ENCODE measurements around the gene FBXL20. TPM values are rescaled to one million over a fixed set of nuclear protein-coding genes. Genes with fewer than 3 reads are reported as not detected.
"Not testable (repeated sequence)": the region's sequence is repeated elsewhere in the genome, so short reads cannot be mapped to it uniquely, and the experiment has no call there.

FBXL20 gene
- total and polyA plus RNA-seq, 2 donors (not counting 1 experiment from before 2014, with no cell fraction given): 7.6 to 14.5 TPM

GRCh38 chr17:39335704-39336223 is 65.7 kb downstream of the FBXL20 start:
- no peak for TF ChIP-seq EZH2 (IDR thresholded peaks at IDR 0.05; ENCODE audit: low read length, missing control alignments)
- TF ChIP-seq, protein P1, sequence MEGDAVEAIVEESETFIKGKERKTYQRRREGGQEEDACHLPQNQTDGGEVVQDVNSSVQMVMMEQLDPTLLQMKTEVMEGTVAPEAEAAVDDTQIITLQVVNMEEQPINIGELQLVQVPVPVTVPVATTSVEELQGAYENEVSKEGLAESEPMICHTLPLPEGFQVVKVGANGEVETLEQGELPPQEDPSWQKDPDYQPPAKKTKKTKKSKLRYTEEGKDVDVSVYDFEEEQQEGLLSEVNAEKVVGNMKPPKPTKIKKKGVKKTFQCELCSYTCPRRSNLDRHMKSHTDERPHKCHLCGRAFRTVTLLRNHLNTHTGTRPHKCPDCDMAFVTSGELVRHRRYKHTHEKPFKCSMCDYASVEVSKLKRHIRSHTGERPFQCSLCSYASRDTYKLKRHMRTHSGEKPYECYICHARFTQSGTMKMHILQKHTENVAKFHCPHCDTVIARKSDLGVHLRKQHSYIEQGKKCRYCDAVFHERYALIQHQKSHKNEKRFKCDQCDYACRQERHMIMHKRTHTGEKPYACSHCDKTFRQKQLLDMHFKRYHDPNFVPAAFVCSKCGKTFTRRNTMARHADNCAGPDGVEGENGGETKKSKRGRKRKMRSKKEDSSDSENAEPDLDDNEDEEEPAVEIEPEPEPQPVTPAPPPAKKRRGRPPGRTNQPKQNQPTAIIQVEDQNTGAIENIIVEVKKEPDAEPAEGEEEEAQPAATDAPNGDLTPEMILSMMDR (conservative IDR thresholded peaks at IDR 0.05 in 1 of 2, IDR thresholded peaks at IDR 0.05 in 1 of 2; ENCODE audit: low read depth in 1 of 2, low read length in 2 of 2): no peak
- Histone ChIP-seq H3K4me1 (ENCODE audit: control insufficient read depth, extremely low read depth, insufficient read depth, low read length) (no peaks in the 10 kb centered on the region), H3K4me2 (ENCODE audit: extremely low read depth, insufficient read depth, low read length) (no peak overlapping the region), H4K20me1 (ENCODE audit: control insufficient read depth, extremely low read depth, insufficient read depth, low read length) (no peaks in the 10 kb centered on the region), H3K79me2 (ENCODE audit: control insufficient read depth, insufficient read depth, low read length) (no peaks in the 10 kb centered on the region), H2AFZ (ENCODE audit: low read length) (no peak overlapping the region), H3K27me3 (ENCODE audit: control insufficient read depth, insufficient read depth, low read length) (no peaks in the 10 kb centered on the region), H3K4me3 (replicated peaks in 1 of 4; ENCODE audit: control extremely low read depth in 1 of 4, insufficient read depth in 1 of 4, low read depth in 3 of 4, low read length in 4 of 4) (no peak overlapping the region), H3K36me3 (ENCODE audit: control insufficient read depth, insufficient read depth, low read length) (no peaks in the 10 kb centered on the region), H3K9me3 (ENCODE audit: control insufficient read depth, insufficient read depth, low read depth, low read length) (no peaks in the 10 kb centered on the region), H3K27ac (ENCODE audit: insufficient read depth, low read length) (no peak overlapping the region), H3K9ac (ENCODE audit: insufficient read depth, low read length) (no peak overlapping the region)
- DNase-seq (ENCODE audit: low read depth in 2 of 2): no peak

- not testable (repeated sequence) for H3K4me2 ChIP-seq (ENCODE audit: extremely low read depth, insufficient read depth, low read length); H3K79me2 ChIP-seq (ENCODE audit: control insufficient read depth, insufficient read depth, low read length); H3K4me1 ChIP-seq (ENCODE audit: control insufficient read depth, extremely low read depth, insufficient read depth, low read length); H3K36me3 ChIP-seq (ENCODE audit: control insufficient read depth, insufficient read depth, low read length); H3K9me3 ChIP-seq (ENCODE audit: control insufficient read depth, insufficient read depth, low read depth, low read length); H3K27me3 ChIP-seq (ENCODE audit: control insufficient read depth, insufficient read depth, low read length); H2AFZ ChIP-seq (ENCODE audit: low read length); H4K20me1 ChIP-seq (ENCODE audit: control insufficient read depth, extremely low read depth, insufficient read depth, low read length); DNase-seq (ENCODE audit: low read depth in 2 of 2); H3K4me3 ChIP-seq (replicated peaks in 1 of 4; ENCODE audit: control extremely low read depth in 1 of 4, insufficient read depth in 1 of 4, low read depth in 3 of 4, low read length in 4 of 4); H3K27ac ChIP-seq (ENCODE audit: insufficient read depth, low read length); H3K9ac ChIP-seq (ENCODE audit: insufficient read depth, low read length)
Measured at GRCh38 chr17:39334008-39334744, 67.2 kb downstream of the FBXL20 start.

DNA sequence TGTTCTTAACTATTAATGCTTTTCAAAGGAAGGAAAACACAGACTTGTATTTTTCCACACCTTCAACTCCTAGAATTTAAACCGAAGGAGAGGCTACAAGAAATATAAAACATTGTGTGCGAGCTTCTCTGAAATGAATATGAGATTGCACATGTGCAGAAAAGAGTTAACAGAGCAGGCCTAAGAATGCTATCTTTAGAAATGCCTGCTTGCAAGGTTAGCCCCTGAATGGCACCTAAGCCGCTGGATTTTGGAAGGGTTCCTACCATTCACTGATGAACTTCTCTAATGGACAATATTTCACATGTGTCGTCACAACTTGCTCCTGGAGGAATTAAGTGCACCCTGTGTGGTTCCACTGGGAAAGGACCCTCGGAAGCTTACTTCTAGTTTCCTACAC is 69.3 kb downstream of the FBXL20 start:
- no peak overlapping the region for H3K27ac ChIP-seq (ENCODE audit: insufficient read depth, low read length)
- H2AFZ ChIP-seq (ENCODE audit: low read length): no peak overlapping the region
- no peak overlapping the region for H3K4me3 ChIP-seq (replicated peaks in 1 of 4; ENCODE audit: control extremely low read depth in 1 of 4, insufficient read depth in 1 of 4, low read depth in 3 of 4, low read length in 4 of 4)
- no peaks in the 10 kb centered on the region for H4K20me1 ChIP-seq (ENCODE audit: control insufficient read depth, extremely low read depth, insufficient read depth, low read length)
- no peak overlapping the region for H3K4me2 ChIP-seq (ENCODE audit: extremely low read depth, insufficient read depth, low read length)
- DNase-seq (ENCODE audit: low read depth in 2 of 2): no peak
- TF ChIP-seq, protein P1 (conservative IDR thresholded peaks at IDR 0.05 in 1 of 2, IDR thresholded peaks at IDR 0.05 in 1 of 2; ENCODE audit: low read depth in 1 of 2, low read length in 2 of 2): no peak
- TF ChIP-seq EZH2 (IDR thresholded peaks at IDR 0.05; ENCODE audit: low read length, missing control alignments): no peak
- H3K79me2 ChIP-seq (ENCODE audit: control insufficient read depth, insufficient read depth, low read length): no peaks in the 10 kb centered on the region
- H3K9me3 ChIP-seq (ENCODE audit: control insufficient read depth, insufficient read depth, low read depth, low read length): no peaks in the 10 kb centered on the region
- H3K27me3 ChIP-seq (ENCODE audit: control insufficient read depth, insufficient read depth, low read length): no peaks in the 10 kb centered on the region
- no peaks in the 10 kb centered on the region for H3K4me1 ChIP-seq (ENCODE audit: control insufficient read depth, extremely low read depth, insufficient read depth, low read length)
- no peak overlapping the region for H3K9ac ChIP-seq (ENCODE audit: insufficient read depth, low read length)
- no peaks in the 10 kb centered on the region for H3K36me3 ChIP-seq (ENCODE audit: control insufficient read depth, insufficient read depth, low read length)

Data from fibroblast of lung (primary cell).